22Rv1 (cell line): ENCODE results near the gene CFTR.

ENCODE experiments used
- ZFX ChIP-seq: fragments of 450-650 bp; IDR thresholded peaks from 2 replicates; pipeline ENCODE4 v1.6.1; 2017; ENCODE audit warnings: antibody characterized with exemption, borderline replicate concordance
- TF ChIP-seq, protein P1 (sequence below): fragments of 450-650 bp; IDR thresholded peaks from 2 replicates; pipeline ENCODE4 v1.5.1; 2017; ENCODE audit warnings: mild to moderate bottlenecking

- TF ChIP-seq, protein P1, sequence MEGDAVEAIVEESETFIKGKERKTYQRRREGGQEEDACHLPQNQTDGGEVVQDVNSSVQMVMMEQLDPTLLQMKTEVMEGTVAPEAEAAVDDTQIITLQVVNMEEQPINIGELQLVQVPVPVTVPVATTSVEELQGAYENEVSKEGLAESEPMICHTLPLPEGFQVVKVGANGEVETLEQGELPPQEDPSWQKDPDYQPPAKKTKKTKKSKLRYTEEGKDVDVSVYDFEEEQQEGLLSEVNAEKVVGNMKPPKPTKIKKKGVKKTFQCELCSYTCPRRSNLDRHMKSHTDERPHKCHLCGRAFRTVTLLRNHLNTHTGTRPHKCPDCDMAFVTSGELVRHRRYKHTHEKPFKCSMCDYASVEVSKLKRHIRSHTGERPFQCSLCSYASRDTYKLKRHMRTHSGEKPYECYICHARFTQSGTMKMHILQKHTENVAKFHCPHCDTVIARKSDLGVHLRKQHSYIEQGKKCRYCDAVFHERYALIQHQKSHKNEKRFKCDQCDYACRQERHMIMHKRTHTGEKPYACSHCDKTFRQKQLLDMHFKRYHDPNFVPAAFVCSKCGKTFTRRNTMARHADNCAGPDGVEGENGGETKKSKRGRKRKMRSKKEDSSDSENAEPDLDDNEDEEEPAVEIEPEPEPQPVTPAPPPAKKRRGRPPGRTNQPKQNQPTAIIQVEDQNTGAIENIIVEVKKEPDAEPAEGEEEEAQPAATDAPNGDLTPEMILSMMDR = no peak
- no peak for TF ChIP-seq ZFX
Observed at GRCh38 chr7:117654780-117655179, 175.0 kb downstream of the CFTR start.
